ENCODE data around the gene BRAT1. TPM values are rescaled to one million over a fixed set of nuclear protein-coding genes. Genes with fewer than 3 reads are reported as not detected.

The BRAT1 gene
- total RNA-seq, 1 donor from 2014 or later, result 35.2 TPM

GRCh38 chr7:2585446-2585845, 30.1 kb upstream of the BRAT1 start:
- no peak for DNase-seq (ENCODE audit: low spot score)

GRCh38 chr7:2583798-2584580, 28.7 kb upstream of the BRAT1 start:
- DNase-seq (ENCODE audit: low spot score), result no peak

GRCh38 chr7:2582006-2582735, 26.8 kb upstream of the BRAT1 start:
- DNase-seq (ENCODE audit: low spot score), result no peak

- no peak for DNase-seq (ENCODE audit: low spot score)
Observed at GRCh38 chr7:2580636-2581035, 25.3 kb upstream of the BRAT1 start.

DNA sequence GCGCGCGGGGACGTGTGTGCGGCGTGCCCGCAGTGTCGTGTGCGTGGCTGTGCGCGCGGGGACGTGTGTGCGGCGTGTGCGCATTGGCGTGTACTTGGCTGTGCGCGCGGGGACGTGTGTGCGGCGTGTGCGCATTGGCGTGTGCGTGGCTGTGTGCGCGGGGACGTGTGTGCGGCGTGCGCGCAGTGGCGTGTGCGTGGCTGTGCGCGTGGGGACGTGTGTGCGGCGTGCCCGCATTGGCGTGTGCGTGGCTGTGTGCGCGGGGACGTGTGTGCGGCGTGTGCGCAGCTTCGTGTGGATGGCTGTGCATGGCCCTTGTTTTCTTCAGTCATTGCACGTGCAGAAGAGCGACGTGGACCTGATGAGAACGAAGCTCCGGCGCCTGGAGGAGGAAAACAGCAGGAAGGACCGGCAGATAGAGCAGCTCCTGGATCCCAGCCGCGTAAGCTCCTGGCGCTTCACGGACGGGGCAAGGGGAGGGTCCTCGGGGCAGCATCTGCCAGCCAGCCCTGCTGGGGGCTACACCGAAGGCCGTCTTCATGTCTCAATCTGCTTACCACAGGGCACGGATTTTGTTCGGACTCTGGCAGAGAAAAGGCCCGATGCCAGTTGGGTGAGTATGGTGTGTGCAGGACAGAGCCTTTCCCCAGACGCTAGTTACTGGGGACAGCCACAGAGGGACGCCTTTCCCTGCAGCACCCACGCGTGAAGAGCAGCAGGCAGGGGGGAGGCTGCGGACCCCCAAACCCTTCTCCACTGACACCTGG, 22.8 kb upstream of the BRAT1 start:
- DNase-seq (ENCODE audit: low spot score), result no peak

DNA sequence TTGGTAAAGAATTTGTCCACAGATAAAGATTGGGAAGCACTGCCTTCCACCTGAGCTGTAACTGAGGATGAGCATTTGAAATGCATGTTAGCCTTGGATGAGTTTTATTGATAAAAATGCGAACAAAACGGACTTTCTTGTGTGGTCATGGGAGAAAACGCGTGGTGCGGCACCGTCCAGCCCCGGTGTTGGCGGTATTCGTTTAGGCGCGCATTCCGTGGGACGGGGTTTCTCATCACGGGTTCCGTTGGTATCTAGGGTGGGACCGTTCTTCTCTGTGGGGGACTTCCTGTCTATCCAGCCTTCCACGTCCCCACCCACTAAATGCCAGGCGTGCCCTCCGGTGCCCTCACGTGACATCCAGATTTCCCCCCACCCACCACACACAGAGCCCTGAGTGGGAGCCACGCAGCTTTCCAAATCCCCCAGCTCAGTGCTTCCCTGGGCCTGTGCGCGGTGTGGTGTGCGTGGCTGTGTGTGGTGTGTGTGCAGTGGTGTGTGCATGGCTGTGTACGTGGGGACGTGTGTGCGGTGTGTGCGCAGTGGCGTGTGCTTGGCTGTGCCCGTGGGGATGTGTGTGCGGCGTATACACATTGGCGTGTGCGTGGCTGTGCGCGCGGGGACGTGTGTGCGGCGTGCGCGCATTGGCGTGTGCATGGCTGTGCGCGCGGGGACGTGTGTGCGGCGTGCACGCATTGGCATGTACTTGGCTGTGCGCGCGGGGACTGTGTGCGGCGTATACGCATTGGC, 21.6 kb upstream of the BRAT1 start:
- DNase-seq (ENCODE audit: low spot score), result no peak

DNA sequence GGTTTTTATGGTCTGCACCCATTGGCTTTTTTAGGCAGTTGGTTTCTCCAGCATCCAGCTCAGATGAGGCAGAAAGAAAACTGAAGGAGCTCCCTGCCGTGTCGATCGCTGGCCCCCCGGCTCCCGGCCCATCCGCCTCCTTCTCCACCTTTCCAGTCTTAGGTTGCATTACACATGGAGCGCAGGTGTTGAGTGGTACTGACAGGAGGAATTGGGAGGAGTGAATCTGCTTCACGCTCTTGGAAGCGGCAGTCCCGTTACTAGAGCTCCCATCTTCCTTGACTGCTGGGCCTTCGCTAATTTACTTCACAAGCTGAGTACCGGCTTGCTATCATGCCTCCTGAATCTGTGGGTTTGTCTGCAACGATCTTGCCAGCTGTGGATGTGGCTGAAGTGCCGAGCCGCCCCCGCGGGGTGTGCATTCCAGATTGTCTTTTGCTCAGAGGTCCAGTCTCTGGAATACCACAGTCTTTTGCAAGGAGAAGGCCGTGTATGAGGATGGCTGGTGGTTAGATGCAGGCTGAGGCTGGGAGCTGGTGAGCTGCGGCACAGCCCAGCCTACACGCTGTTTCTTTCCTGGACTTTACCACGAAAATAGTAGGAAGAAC, 20.5 kb upstream of the BRAT1 start:
- DNase-seq (ENCODE audit: low spot score), result no peak

DNA sequence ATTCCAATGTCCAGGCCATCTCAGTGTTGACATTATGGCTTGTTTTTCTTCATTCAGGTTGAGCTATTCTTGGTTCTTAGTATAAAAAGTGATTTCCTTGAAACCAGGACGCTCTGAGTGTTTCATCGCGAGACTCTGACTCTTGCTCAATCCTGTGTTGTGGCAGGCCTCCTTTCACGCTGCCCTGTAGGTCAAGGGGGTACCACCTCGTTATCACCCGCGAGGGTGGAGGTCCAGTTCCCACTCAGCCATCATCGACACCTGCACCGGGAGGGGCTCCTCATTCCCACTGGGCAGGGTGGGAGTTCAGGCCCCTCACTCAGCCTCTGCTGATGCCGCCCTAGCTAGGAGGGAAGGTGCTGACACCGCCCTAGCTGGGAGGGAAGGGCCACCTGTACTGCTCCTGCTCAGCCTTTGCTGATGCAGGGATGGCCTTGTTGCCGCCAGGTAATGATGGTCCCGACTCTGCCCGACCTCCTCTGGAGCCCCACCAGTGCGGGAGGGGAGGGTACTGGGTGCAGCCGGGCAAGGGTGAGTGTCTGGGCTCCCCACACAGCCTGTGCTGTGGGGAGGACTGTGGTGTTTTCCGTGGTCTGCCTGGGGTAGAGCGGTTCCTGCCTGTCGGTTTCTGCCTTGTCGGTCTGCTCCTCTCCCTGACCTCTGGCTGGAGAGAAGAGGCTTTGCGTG, 19.9 kb upstream of the BRAT1 start:
- no peak for DNase-seq (ENCODE audit: low spot score)

DNA sequence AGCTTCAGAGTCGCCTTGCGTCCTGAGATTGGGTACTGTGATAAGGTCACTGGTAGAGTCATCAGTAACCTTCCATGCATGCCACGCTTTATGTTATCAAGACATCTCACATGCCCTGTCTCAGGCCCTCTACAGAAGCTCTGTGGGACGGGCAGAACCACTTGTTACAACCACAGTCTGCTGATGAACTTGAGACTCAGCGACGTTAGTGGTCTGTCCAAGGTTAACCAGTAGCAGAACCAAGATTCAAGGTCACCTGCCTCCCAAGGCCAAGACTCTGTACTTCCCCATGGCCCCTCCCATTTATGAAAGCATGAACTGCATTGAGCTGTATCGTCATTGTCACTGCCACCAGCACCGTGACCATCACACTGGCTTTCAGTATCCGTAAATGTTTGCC, 18.4 kb upstream of the BRAT1 start:
- no peak for DNase-seq (ENCODE audit: low spot score)

- peak; percentile 92 for DNase-seq (ENCODE audit: low spot score)
Observed at GRCh38 chr7:2572101-2572842, 16.9 kb upstream of the BRAT1 start.

- DNase-seq (ENCODE audit: low spot score), result no peak
Observed at GRCh38 chr7:2571409-2571808, 16.1 kb upstream of the BRAT1 start.

GRCh38 chr7:2570021-2570420, 14.7 kb upstream of the BRAT1 start:
- DNase-seq (ENCODE audit: low spot score), result no peak

GRCh38 chr7:2569421-2569820, 14.1 kb upstream of the BRAT1 start:
- DNase-seq (ENCODE audit: low spot score), result no peak

GRCh38 chr7:2568521-2569223, 13.3 kb upstream of the BRAT1 start:
- DNase-seq (ENCODE audit: low spot score), result no peak

DNA sequence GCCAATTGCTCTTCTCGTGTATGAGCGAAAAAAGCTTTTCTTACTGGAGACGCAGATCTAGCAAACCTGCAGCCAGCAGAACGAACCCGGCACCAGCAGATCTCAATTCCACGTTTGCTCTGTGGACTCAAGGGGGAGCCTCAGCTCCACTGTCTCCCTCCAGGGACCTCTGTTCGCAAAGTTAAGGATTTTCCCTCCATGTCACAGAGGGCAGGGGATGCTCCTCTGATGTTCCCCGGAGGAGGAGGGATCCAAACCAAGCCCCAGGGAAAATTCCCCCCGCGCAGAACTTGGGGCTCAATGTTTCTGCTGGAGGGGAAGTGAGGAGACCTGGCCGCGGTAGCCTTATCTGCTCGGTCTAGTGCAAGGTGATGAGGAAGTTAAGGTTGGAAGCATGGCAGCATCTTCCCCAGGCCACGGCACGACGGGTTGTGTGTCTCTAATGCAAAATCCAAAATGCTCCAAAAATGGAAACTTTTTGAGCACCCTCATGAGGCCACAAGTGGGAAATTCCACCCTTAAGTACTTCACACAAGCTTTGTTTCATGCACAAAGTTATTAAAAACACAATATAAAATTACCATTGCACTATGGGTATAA, 12.5 kb upstream of the BRAT1 start:
- DNase-seq (ENCODE audit: low spot score), result no peak

- DNase-seq (ENCODE audit: low spot score), result no peak
Observed at GRCh38 chr7:2566890-2567678, 11.8 kb upstream of the BRAT1 start.

DNA sequence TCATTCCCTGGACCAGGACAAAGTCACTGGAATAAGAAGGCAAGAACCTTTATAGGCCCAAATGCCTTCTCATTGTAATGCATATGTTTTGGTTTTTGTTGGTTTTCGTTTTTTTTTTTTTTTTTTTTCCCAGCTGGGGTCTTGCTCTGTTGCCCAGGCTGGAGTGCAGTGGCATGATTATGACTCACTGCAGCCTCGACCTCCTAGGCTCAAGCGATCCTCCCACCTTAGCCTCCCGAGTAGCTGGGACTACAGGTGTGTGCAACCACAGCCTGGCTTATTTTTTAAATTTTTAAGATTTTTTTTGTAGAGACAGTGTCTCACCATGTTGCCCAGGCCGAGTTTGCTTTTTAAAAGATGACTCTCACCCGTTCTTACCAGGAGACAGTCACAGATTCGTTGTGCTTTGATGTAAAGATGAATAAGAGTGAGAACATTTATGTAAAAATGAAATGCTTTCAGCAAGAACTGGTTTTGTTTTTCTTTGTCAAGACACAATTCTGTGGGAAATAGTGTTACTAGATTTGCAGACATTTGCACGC, 11.1 kb upstream of the BRAT1 start:
- no peak for DNase-seq (ENCODE audit: low spot score)

- DNase-seq (ENCODE audit: low spot score), result no peak
Observed at GRCh38 chr7:2564970-2565540, 9.7 kb upstream of the BRAT1 start.
